HG03135 (cell line): ENCODE data around the gene BPGM.

Source experiments
- ATAC-seq: cut with Tn5 transposase; IDR thresholded peaks from one replicate; pipeline ENCODE4 v1.9.1; 2021; ENCODE audit warnings: mild to moderate bottlenecking, moderate library complexity; ENCODE audit not compliant: unreplicated experiment

The BPGM gene

GRCh38 chr7:134695321-134695860 lies 48.7 kb downstream of the BPGM start:
- no peak for ATAC-seq

- ATAC-seq, result no peak
Observed at GRCh38 chr7:134696261-134696660, 49.6 kb downstream of the BPGM start.

GRCh38 chr7:134697205-134697886 lies 50.7 kb downstream of the BPGM start:
- no peak for ATAC-seq

GRCh38 chr7:134698481-134698880 lies 51.8 kb downstream of the BPGM start:
- ATAC-seq, result no peak

- no peak for ATAC-seq
Observed at GRCh38 chr7:134699021-134699818, 52.6 kb downstream of the BPGM start.

- no peak for ATAC-seq
Observed at GRCh38 chr7:134699899-134700298, 53.2 kb downstream of the BPGM start.

- ATAC-seq, result no peak
Observed at GRCh38 chr7:134701272-134701671, 54.6 kb downstream of the BPGM start.

GRCh38 chr7:134702366-134703240 lies 56.0 kb downstream of the BPGM start:
- no peak for ATAC-seq

- ATAC-seq, result no peak
Observed at GRCh38 chr7:134703241-134703594, 56.6 kb downstream of the BPGM start.

GRCh38 chr7:134703782-134704181 lies 57.1 kb downstream of the BPGM start:
- ATAC-seq, result no peak

GRCh38 chr7:134704827-134705226 lies 58.2 kb downstream of the BPGM start:
- ATAC-seq, result no peak

GRCh38 chr7:134705716-134706115 lies 59.1 kb downstream of the BPGM start:
- no peak for ATAC-seq

GRCh38 chr7:134706468-134706867 lies 59.8 kb downstream of the BPGM start:
- ATAC-seq, result no peak

GRCh38 chr7:134707663-134708378 lies 61.2 kb downstream of the BPGM start:
- ATAC-seq, result no peak

- ATAC-seq, result no peak
Observed at GRCh38 chr7:134708692-134709091, 62.0 kb downstream of the BPGM start.

GRCh38 chr7:134709197-134709596 lies 62.5 kb downstream of the BPGM start:
- no peak for ATAC-seq

- no peak for ATAC-seq
Observed at GRCh38 chr7:134710511-134710853, 63.8 kb downstream of the BPGM start.

GRCh38 chr7:134710854-134711624 lies 64.4 kb downstream of the BPGM start:
- ATAC-seq, result no peak

- no peak for ATAC-seq
Observed at GRCh38 chr7:134712196-134712595, 65.5 kb downstream of the BPGM start.
